T-cell (primary cell): Measurements from ENCODE around the gene CD86. TPM values are rescaled to one million over a fixed set of nuclear protein-coding genes. Genes with fewer than 3 reads are reported as not detected.

ENCODE experiments used
- ATAC-seq, 4 experiments: fragments of 200-7000 bp in 3 of 4; fragments of 150-1000 bp in 1 of 4; cut with Tn5 transposase; replicated peaks in 1 of 4; 1 replicate in 3 of 4; 2 replicates in 1 of 4; pipeline ENCODE4 v1.10.0; 2021; ENCODE audit warnings: moderate library complexity in 3 of 4, mild to moderate bottlenecking in 2 of 4, moderate number of reproducible peaks in 1 of 4
- CTCF ChIA-PET, 2 donors: fragments of 300-600 bp; sonication (Branson Sonifier 250); formaldehyde crosslinking; loops; one replicate each; lab custom pipeline; 2022; ENCODE audit warnings: antibody characterized with exemption in 2 of 2; lab: Charles Lee
- POLR2A ChIA-PET, 2 donors: fragments of 300-600 bp; sonication (Branson Sonifier 250); formaldehyde crosslinking; loops; one replicate each; lab custom pipeline; 2022; ENCODE audit warnings: antibody characterized with exemption in 2 of 2; lab: Charles Lee
- DNase-seq, 35 experiments: peaks; one replicate each; pipeline versions ENCODE4 v3.0.0 to v3.0.0-alpha.2; 2013 to 2023
- H3K27ac ChIP-seq: one replicate; pipeline ENCODE4 v1.5.1; 2013; ENCODE audit warnings: low read length
- H3K27me3 ChIP-seq, 2 experiments: replicated peaks in 1 of 2; 1 replicate in 1 of 2; 2 replicates in 1 of 2; pipeline versions ENCODE4 v1.6.1 to v1.7.0; 2013; ENCODE audit warnings: low read length in 1 of 2, mixed read lengths in 1 of 2; ENCODE audit not compliant: control insufficient read depth in 2 of 2, insufficient read depth in 2 of 2; ENCODE audit errors: extremely low read depth in 1 of 2
- H3K36me3 ChIP-seq, 2 donors: 1 replicate in 1 of 2; 2 replicates in 1 of 2; pipeline versions ENCODE4 v1.6.1 to v1.7.0; 2013; ENCODE audit warnings: low read length in 1 of 2; ENCODE audit not compliant: control insufficient read depth in 2 of 2, insufficient read depth in 1 of 2; ENCODE audit errors: extremely low read depth in 1 of 2
- H3K4me1 ChIP-seq, 2 experiments: 1 replicate in 1 of 2; 2 replicates in 1 of 2; pipeline versions ENCODE4 v1.6.1 to v1.7.0; 2013; ENCODE audit warnings: low read length in 2 of 2, mixed read lengths in 1 of 2; ENCODE audit not compliant: insufficient read depth in 2 of 2, control insufficient read depth in 1 of 2; ENCODE audit errors: extremely low read depth in 1 of 2
- H3K4me3 ChIP-seq, 2 donors: 1 replicate in 1 of 2; 2 replicates in 1 of 2; pipeline versions ENCODE4 v1.5.1 to v1.7.0; 2013; ENCODE audit warnings: mild to moderate bottlenecking in 2 of 2, low read length in 1 of 2, moderate library complexity in 1 of 2; ENCODE audit not compliant: control insufficient read depth in 1 of 2; ENCODE audit errors: extremely low read depth in 1 of 2
- H3K9me3 ChIP-seq: 2 replicates; pipeline ENCODE4 v1.7.0; 2013
- H3K27ac Mint-ChIP-seq, 2 donors: one replicate each; pipeline ENCODE4 v1.8.0; 2020 to 2021; ENCODE audit warnings: mild to moderate bottlenecking in 2 of 2, mixed read lengths in 2 of 2
- H3K27me3 Mint-ChIP-seq, 2 donors: one replicate each; pipeline ENCODE4 v1.8.0; 2021 to 2022; ENCODE audit warnings: mixed read lengths in 2 of 2
- H3K36me3 Mint-ChIP-seq: one replicate; pipeline ENCODE4 v1.8.0; 2021; ENCODE audit warnings: mixed read lengths
- H3K4me1 Mint-ChIP-seq, 3 donors: one replicate each; pipeline ENCODE4 v1.8.0; 2020 to 2022; ENCODE audit warnings: mixed read lengths in 3 of 3, mild to moderate bottlenecking in 1 of 3
- H3K4me3 Mint-ChIP-seq, 3 donors: one replicate each; pipeline ENCODE4 v1.8.0; 2020 to 2022; ENCODE audit warnings: mild to moderate bottlenecking in 3 of 3, mixed read lengths in 3 of 3, moderate library complexity in 3 of 3
- H3K9me3 Mint-ChIP-seq, 3 donors: one replicate each; pipeline ENCODE4 v1.8.0; 2020 to 2022; ENCODE audit warnings: mixed read lengths in 3 of 3
- WGBS: methylation state at CpG from one replicate; pipeline ENCODE4 v1.1.5; 2013; ENCODE audit warnings: missing lambda C conversion rate; ENCODE audit not compliant: insufficient coverage; 5-methylcytosine and 5-hydroxymethylcytosine counted together
- total RNA-seq, 35 experiments: library from RNA in 6 of 35; stranded (reverse) in 6 of 35; fragments of 120-200 nt in 1 of 35; gene quantifications; one replicate each; pipeline versions ENCODE4 v1.2.1 to v1.2.4 and lab custom pipeline; 2013 to 2026

CD86 gene
- total RNA-seq, 5 donors from 2014 or later (not counting 1 experiment from before 2014, with no cell fraction given), result 0.23 to 1.2 (median 0.52) TPM; not detected in 1

DNA sequence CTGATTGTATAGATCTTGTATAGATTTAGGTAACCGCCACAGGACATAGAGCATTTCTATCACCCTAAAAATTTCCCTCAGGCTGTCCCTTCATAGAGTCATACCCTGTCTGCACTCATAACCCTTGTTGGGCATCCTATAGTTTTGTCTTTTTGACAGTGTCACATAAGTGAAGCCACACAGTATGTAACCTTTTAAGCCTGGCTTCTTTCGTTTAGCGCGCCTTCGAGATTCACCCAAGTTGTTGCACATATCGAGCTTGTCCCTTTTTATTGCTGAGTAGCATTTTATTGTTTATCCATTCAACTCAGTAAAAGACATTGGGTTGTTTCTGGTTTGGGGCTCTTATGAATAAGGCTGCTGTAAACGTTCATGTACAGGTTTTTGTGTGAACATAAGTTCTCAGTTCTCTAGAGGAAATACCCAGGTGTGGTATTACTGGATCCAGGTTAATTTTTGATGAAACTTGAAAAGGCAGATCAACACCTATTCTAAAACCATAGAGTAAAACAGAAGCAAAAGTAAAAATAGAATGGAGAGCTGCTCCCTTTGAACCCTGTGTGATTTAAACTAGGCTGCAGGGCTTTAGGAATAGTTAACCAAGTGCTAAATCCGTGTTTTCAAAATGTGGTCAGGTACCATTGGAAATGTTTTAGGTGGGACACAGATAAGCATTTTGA lies 49.5 kb downstream of the CD86 start:
- WGBS, result no CpG with 5 or more reads among the region's 8 CpGs
- Histone ChIP-seq H3K9me3 (no peaks in the 10 kb centered on the region), H3K27ac (no peak overlapping the region), H3K36me3 (no peaks in the 10 kb centered on the region), H3K4me1 (peaks cover 6 to 8% of the 10 kb centered on the region in 2 experiments), H3K27me3 (peaks cover 0 to 3% of the 10 kb centered on the region in 2 experiments), H3K4me3 (no peak overlapping the region)
- peaks cover 8 to 18% (median 12%) of the 10 kb centered on the region in 3 donors for H3K4me1 Mint-ChIP-seq
- ChIA-PET CTCF (interaction anchor here (0.6 to 1.0 kb wide), 3 partner anchors 12 to 244 kb away, joined by 3 read pairs; no protein-coding TSS in a partner anchor), POLR2A (no interaction called here)
- H3K9me3 Mint-ChIP-seq, result no peaks in the 10 kb centered on the region
- H3K4me3 Mint-ChIP-seq, result no peak overlapping the region
- DNase-seq (no peak), ATAC-seq (no peak)
- no peak overlapping the region for H3K27ac Mint-ChIP-seq
- H3K27me3 Mint-ChIP-seq, result peaks cover 0 to 6% of the 10 kb centered on the region in 2 donors
- H3K36me3 Mint-ChIP-seq, result no peaks in the 10 kb centered on the region

- no peak overlapping the region for H3K27ac ChIP-seq
- peaks cover 6 to 8% of the 10 kb centered on the region in 2 experiments for H3K4me1 ChIP-seq
- H3K27ac Mint-ChIP-seq, result no peak overlapping the region
- no peak overlapping the region for H3K4me3 ChIP-seq
- ATAC-seq (no peak), DNase-seq (no peak)
- 100% methylated on average over 1 of the region's 2 CpGs for WGBS
- no peaks in the 10 kb centered on the region for H3K36me3 Mint-ChIP-seq
- CTCF ChIA-PET, result no interaction called here
- no peaks in the 10 kb centered on the region for H3K36me3 ChIP-seq
- peaks cover 8 to 18% (median 12%) of the 10 kb centered on the region in 3 donors for H3K4me1 Mint-ChIP-seq
- H3K4me3 Mint-ChIP-seq, result no peak overlapping the region
- H3K9me3 ChIP-seq, result no peaks in the 10 kb centered on the region
- H3K27me3 ChIP-seq, result peaks cover 0 to 3% of the 10 kb centered on the region in 2 experiments
- no peaks in the 10 kb centered on the region for H3K9me3 Mint-ChIP-seq
- POLR2A ChIA-PET, result no interaction called here
- H3K27me3 Mint-ChIP-seq, result peaks cover 0 to 6% of the 10 kb centered on the region in 2 donors
Measured at GRCh38 chr3:122105626-122106025, 50.5 kb downstream of the CD86 start.

GRCh38 chr3:122107171-122107570 lies 52.0 kb downstream of the CD86 start:
- Histone ChIP-seq H3K4me1 (peaks cover 0 to 3% of the 10 kb centered on the region in 2 experiments), H3K27ac (no peak overlapping the region), H3K9me3 (no peaks in the 10 kb centered on the region), H3K36me3 (no peaks in the 10 kb centered on the region), H3K27me3 (peaks cover 0 to 3% of the 10 kb centered on the region in 2 experiments), H3K4me3 (no peak overlapping the region)
- ChIA-PET CTCF (no interaction called here), POLR2A (no interaction called here)
- Mint-ChIP-seq H3K4me3 (no peak overlapping the region), H3K27me3 (peaks cover 0 to 10% of the 10 kb centered on the region in 2 donors), H3K36me3 (no peaks in the 10 kb centered on the region), H3K4me1 (peaks cover 0 to 3% (median 2%) of the 10 kb centered on the region in 3 donors), H3K9me3 (no peaks in the 10 kb centered on the region), H3K27ac (no peak overlapping the region)
- ATAC-seq (no peak), DNase-seq (no peak)
- WGBS, result 93% methylated on average over 2 of the region's 2 CpGs

DNA sequence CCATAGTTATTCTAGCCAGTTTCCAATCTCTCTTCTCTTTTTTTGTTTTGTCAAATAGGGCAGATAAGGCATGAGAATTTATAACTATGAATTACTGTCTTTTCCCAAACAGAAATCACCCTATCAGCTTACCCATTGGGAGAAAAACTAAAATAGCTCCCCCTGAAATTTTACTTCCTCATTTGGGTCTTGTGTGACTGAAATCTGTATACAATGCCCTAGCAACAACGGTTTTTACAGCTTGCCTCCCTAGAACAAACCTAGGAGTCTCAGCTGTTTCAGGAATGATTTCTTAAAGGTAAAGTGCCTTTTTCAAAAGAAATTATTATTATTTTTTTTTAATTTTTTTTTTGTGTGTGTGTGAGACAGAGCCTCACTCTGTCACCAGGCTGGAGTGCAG lies 56.8 kb downstream of the CD86 start:
- peaks cover 5 to 13% of the 10 kb centered on the region in 2 donors for H3K27me3 Mint-ChIP-seq
- DNase-seq (no peak), ATAC-seq (no peak)
- H3K27me3 ChIP-seq, result peaks cover 0 to 3% of the 10 kb centered on the region in 2 experiments
- CTCF ChIA-PET, result interaction anchor here (0.6 to 1.8 kb wide), 3 partner anchors 10 to 368 kb away, joined by 4 to 5 read pairs (median 5); no protein-coding TSS in a partner anchor
- no peaks in the 10 kb centered on the region for H3K36me3 ChIP-seq
- WGBS, result no CpG with 5 or more reads among the region's 1 CpG
- no peaks in the 10 kb centered on the region for H3K9me3 ChIP-seq
- H3K4me3 ChIP-seq, result no peak overlapping the region
- H3K36me3 Mint-ChIP-seq, result no peaks in the 10 kb centered on the region
- POLR2A ChIA-PET, result interaction anchor here in 1 of 2 donors (0.6 kb wide), 1 partner anchor 14 kb away, joined by 3 read pairs; no protein-coding TSS in a partner anchor
- no peaks in the 10 kb centered on the region for H3K4me1 ChIP-seq
- no peak overlapping the region for H3K4me3 Mint-ChIP-seq
- H3K27ac ChIP-seq, result no peak overlapping the region
- peaks cover 0 to 5% (median 0%) of the 10 kb centered on the region in 3 donors for H3K9me3 Mint-ChIP-seq
- H3K4me1 Mint-ChIP-seq, result no peaks in the 10 kb centered on the region
- no peak overlapping the region for H3K27ac Mint-ChIP-seq

DNA sequence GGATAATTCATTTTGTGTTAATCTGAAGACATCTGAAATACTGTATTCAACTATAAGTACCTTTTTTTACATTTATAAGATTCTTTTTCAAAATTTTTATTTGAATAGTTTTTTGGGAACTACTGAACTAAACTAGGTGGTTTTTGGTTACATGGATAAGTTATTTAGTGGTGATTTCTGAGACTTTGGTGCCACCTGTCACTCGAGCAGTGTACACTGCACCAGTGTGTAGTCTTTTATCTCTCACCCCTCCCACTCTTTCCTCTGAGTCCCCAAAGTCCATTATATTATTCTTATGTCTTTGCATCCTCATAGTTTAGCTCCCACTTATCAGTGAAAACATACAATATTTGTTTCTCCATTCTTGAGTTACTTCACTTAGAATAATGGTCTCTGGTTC lies 57.6 kb downstream of the CD86 start:
- Histone ChIP-seq H3K27ac (no peak overlapping the region), H3K36me3 (no peaks in the 10 kb centered on the region), H3K27me3 (peaks cover 0 to 3% of the 10 kb centered on the region in 2 experiments), H3K4me3 (no peak overlapping the region), H3K4me1 (no peaks in the 10 kb centered on the region), H3K9me3 (no peaks in the 10 kb centered on the region)
- Mint-ChIP-seq H3K27ac (no peak overlapping the region), H3K36me3 (no peaks in the 10 kb centered on the region), H3K9me3 (peaks cover 0 to 5% (median 0%) of the 10 kb centered on the region in 3 donors), H3K27me3 (peaks cover 6 to 13% of the 10 kb centered on the region in 2 donors), H3K4me1 (no peaks in the 10 kb centered on the region), H3K4me3 (no peak overlapping the region)
- 40% methylated on average over 1 of the region's 1 CpG for WGBS
- ChIA-PET POLR2A (no interaction called here), CTCF (no interaction called here)
- DNase-seq, result no peak
- ATAC-seq, result no peak

DNA sequence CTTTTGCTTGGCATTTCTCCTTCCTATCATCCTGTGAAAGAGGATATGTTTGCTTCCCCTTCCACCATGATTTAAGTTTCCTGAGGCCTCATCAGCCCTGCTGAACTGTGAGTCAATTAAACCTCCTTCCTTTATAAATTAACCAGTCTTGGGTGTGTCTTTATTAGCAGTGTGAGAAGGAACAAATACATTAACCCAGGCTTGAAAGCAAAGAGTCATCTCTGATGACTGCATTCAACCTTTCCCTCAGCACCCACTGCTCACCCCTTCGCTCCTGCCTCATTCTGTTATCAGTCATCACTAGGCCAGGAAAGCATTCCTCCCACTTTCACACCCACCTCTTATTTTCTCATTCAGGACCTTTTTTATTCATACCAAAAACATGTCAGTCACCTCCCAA lies 68.7 kb downstream of the CD86 start:
- ChIA-PET CTCF (no interaction called here), POLR2A (no interaction called here)
- Histone ChIP-seq H3K4me3 (no peak overlapping the region), H3K27me3 (no peaks in the 10 kb centered on the region), H3K27ac (no peak overlapping the region), H3K4me1 (no peaks in the 10 kb centered on the region), H3K36me3 (no peaks in the 10 kb centered on the region), H3K9me3 (no peaks in the 10 kb centered on the region)
- Mint-ChIP-seq H3K4me1 (no peaks in the 10 kb centered on the region), H3K27me3 (peaks cover 18 to 29% of the 10 kb centered on the region in 2 donors), H3K36me3 (no peaks in the 10 kb centered on the region), H3K4me3 (no peak overlapping the region), H3K27ac (no peak overlapping the region), H3K9me3 (peaks cover 0 to 5% (median 0%) of the 10 kb centered on the region in 3 donors)
- ATAC-seq (no peak), DNase-seq (no peak)
- 57% methylated on average over 1 of the region's 1 CpG for WGBS
